Testis (tissue), 3 donors: Measurements from ENCODE around the gene ZFAND2B. TPM values are rescaled to one million over a fixed set of nuclear protein-coding genes. Genes with fewer than 3 reads are reported as not detected.

Experiments
- DNase-seq: peaks from one replicate; pipeline ENCODE4 v3.0.0-alpha.2; 2019
- H3K27ac ChIP-seq, 2 donors: fragments of 200-600 bp; sonication (generic); one replicate each; pipeline ENCODE4 v1.5.1; 2019
- H3K27me3 ChIP-seq: fragments of 200-600 bp; sonication (generic); one replicate; pipeline ENCODE4 v1.5.1; 2019
- H3K36me3 ChIP-seq: fragments of 200-600 bp; sonication (generic); one replicate; pipeline ENCODE4 v1.5.1; 2017; ENCODE audit warnings: low read depth; ENCODE audit errors: missing control alignments
- H3K4me1 ChIP-seq: fragments of 200-600 bp; sonication (generic); one replicate; pipeline ENCODE4 v1.5.1; 2019
- H3K4me3 ChIP-seq, 2 donors: fragments of 200-600 bp; sonication (generic); one replicate each; pipeline ENCODE4 v1.5.1; 2017 to 2019
- H3K9me3 ChIP-seq: fragments of 200-600 bp; sonication (generic); one replicate; pipeline ENCODE4 v1.5.1; 2017
- CTCF ChIP-seq, 3 experiments: fragments of 450-650 bp in 2 of 3; fragments of 200-600 bp in 1 of 3; sonication (generic) in 1 of 3; IDR thresholded peaks; one replicate each; pipeline ENCODE4 v1.5.1; 2016 to 2019; ENCODE audit warnings: antibody characterized with exemption in 3 of 3, mild to moderate bottlenecking in 2 of 3, moderate library complexity in 1 of 3
- POLR2A ChIP-seq: fragments of 450-650 bp; IDR thresholded peaks from one replicate; pipeline ENCODE4 v1.6.1; 2017; ENCODE audit warnings: antibody characterized with exemption, mild to moderate bottlenecking, moderate library complexity
- WGBS, 2 donors: methylation state at CpG; one replicate each; pipeline ENCODE4 v1.1.5; 2018; 5-methylcytosine and 5-hydroxymethylcytosine counted together
- intact Hi-C: fragments of 100-400 bp; cut with DNase I; formaldehyde crosslinking; loops from one replicate; pipeline ENCODE4 v1.15.1; 2023; ENCODE audit warnings: low total_unique reads
- polyA plus RNA-seq: library from polyadenylated mRNA; stranded (reverse); fragments of 350-450 nt; fragmentation: Illumina TruSeq; extraction: RNeasy Lipid Tissue Mini Kit (QIAGEN cat#74804); gene quantifications from one replicate; pipeline ENCODE4 v1.2.3, GENCODE V29; 2014; ENCODE audit warnings: low read depth, low replicate concordance; ENCODE audit not compliant: insufficient read depth
- total RNA-seq, 2 donors: library from RNA; depleted of rRNA; stranded (reverse); fragments of >200 nt; gene quantifications; one replicate each; pipeline ENCODE4 v1.2.3, GENCODE V29; 2016

Gene ZFAND2B
- total and polyA plus RNA-seq, 3 donors from 2014 or later: 27.0 to 41.3 (median 34.3) TPM

GRCh38 chr2:219214141-219214540 is 7.6 kb downstream of the ZFAND2B start:
- intact Hi-C loops: no loop called here
- Histone ChIP-seq H3K4me1 (peaks cover 20% of the 10 kb centered on the region), H3K9me3 (no peaks in the 10 kb centered on the region), H3K27me3 (no peaks in the 10 kb centered on the region), H3K36me3 (no peaks in the 10 kb centered on the region), H3K4me3 (no peak overlapping the region), H3K27ac (no peak overlapping the region)
- TF ChIP-seq CTCF (IDR thresholded peaks at IDR 0.05) (no peak), POLR2A (no peak)
- 94% methylated on average over 14 to 15 of the region's 15 CpGs for WGBS, 2 donors
- DNase-seq: no peak

GRCh38 chr2:219214786-219215185 is 8.2 kb downstream of the ZFAND2B start:
- DNase-seq: no peak
- H3K4me3 ChIP-seq: no peak overlapping the region
- intact Hi-C loops: no loop called here
- H3K9me3 ChIP-seq: no peaks in the 10 kb centered on the region
- 92 to 95% methylated on average over 6 of the region's 6 CpGs for WGBS, 2 donors
- TF ChIP-seq CTCF (IDR thresholded peaks at IDR 0.05) (no peak), POLR2A (no peak)
- no peaks in the 10 kb centered on the region for H3K27me3 ChIP-seq
- no peak overlapping the region for H3K27ac ChIP-seq
- peaks cover 25% of the 10 kb centered on the region for H3K4me1 ChIP-seq
- no peaks in the 10 kb centered on the region for H3K36me3 ChIP-seq

- no peak for DNase-seq
- intact Hi-C loops: no loop called here
- Histone ChIP-seq H3K27ac (no peak overlapping the region), H3K4me3 (no peak overlapping the region), H3K27me3 (no peaks in the 10 kb centered on the region), H3K4me1 (peaks cover 27% of the 10 kb centered on the region), H3K9me3 (no peaks in the 10 kb centered on the region), H3K36me3 (no peaks in the 10 kb centered on the region)
- TF ChIP-seq POLR2A (no peak), CTCF (IDR thresholded peaks at IDR 0.05) (no peak)
- 91 to 93% methylated on average over 23 to 27 of the region's 27 CpGs for WGBS, 2 donors
Observed at GRCh38 chr2:219215871-219216534, 9.4 kb downstream of the ZFAND2B start.

- TF ChIP-seq CTCF (IDR thresholded peaks at IDR 0.05) (no peak), POLR2A (no peak)
- Histone ChIP-seq H3K4me3 (no peak overlapping the region), H3K9me3 (no peaks in the 10 kb centered on the region), H3K27ac (peak overlapping the region in 1 of 2 donors; percentile 93), H3K36me3 (no peaks in the 10 kb centered on the region), H3K4me1 (peaks cover 27% of the 10 kb centered on the region), H3K27me3 (no peaks in the 10 kb centered on the region)
- intact Hi-C loops: no loop called here
- no peak for DNase-seq
- 91 to 94% methylated on average over 6 of the region's 6 CpGs for WGBS, 2 donors
Observed at GRCh38 chr2:219216535-219216915, 9.9 kb downstream of the ZFAND2B start.

GRCh38 chr2:219218217-219218731 is 11.7 kb downstream of the ZFAND2B start:
- intact Hi-C loops: no loop called here
- 1% methylated on average over 37 of the region's 37 CpGs; no CpG with 5 or more reads in 1 of the 2 donors for WGBS, 2 donors
- Histone ChIP-seq H3K9me3 (no peaks in the 10 kb centered on the region), H3K27me3 (no peaks in the 10 kb centered on the region), H3K4me1 (peaks cover 27% of the 10 kb centered on the region), H3K4me3 (peak overlapping the region; percentile 59 to 71), H3K27ac (peak overlapping the region; percentile 75 to 93), H3K36me3 (no peaks in the 10 kb centered on the region)
- TF ChIP-seq CTCF (IDR thresholded peaks at IDR 0.05): no peak
- no peak for TF ChIP-seq POLR2A
- DNase-seq: peak; percentile 75
